Fibroblast of lung (primary cell): ENCODE data around the gene MAP4K3. TPM values are rescaled to one million over a fixed set of nuclear protein-coding genes. Genes with fewer than 3 reads are reported as not detected.

Experiments
- DNase-seq, 2 donors: peaks; one replicate each; pipeline versions ENCODE4 v3.0.0 to v3.0.0-alpha.2; 2010; ENCODE audit warnings: low read depth in 2 of 2
- H2AFZ ChIP-seq: 2 replicates; pipeline ENCODE4 v1.5.1; 2012; ENCODE audit warnings: low read length, control low read depth, inconsistent platforms
- H3K27ac ChIP-seq: 2 replicates; pipeline ENCODE4 v1.5.1; 2011; ENCODE audit warnings: low read length, control low read depth; ENCODE audit not compliant: insufficient read depth
- H3K27me3 ChIP-seq: 2 replicates; pipeline ENCODE4 v1.5.1; 2011; ENCODE audit warnings: mild to moderate bottlenecking, low read length; ENCODE audit not compliant: control insufficient read depth, insufficient read depth
- H3K36me3 ChIP-seq: 2 replicates; pipeline ENCODE4 v1.5.1; 2011; ENCODE audit warnings: low read length; ENCODE audit not compliant: control insufficient read depth, insufficient read depth
- H3K4me1 ChIP-seq: 2 replicates; pipeline ENCODE4 v1.5.1; 2011; ENCODE audit warnings: low read length; ENCODE audit not compliant: control insufficient read depth, insufficient read depth; ENCODE audit errors: extremely low read depth
- H3K4me2 ChIP-seq: 2 replicates; pipeline ENCODE4 v1.5.1; 2011; ENCODE audit warnings: low read length, control low read depth; ENCODE audit not compliant: insufficient read depth; ENCODE audit errors: extremely low read depth
- H3K4me3 ChIP-seq, 4 experiments: fragments of 200-600 bp in 1 of 4; sonication (generic) in 1 of 4; replicated peaks in 1 of 4; 2 replicates each; pipeline ENCODE4 v1.5.1; 2011 to 2016; ENCODE audit warnings: low read length in 4 of 4, low read depth in 3 of 4, mild to moderate bottlenecking in 3 of 4, control low read depth in 2 of 4, inconsistent platforms in 1 of 4, mixed read lengths in 1 of 4; ENCODE audit not compliant: insufficient read depth in 1 of 4; ENCODE audit errors: control extremely low read depth in 1 of 4
- H3K79me2 ChIP-seq: 2 replicates; pipeline ENCODE4 v1.5.1; 2012; ENCODE audit warnings: mild to moderate bottlenecking, low read length, inconsistent platforms; ENCODE audit not compliant: control insufficient read depth, insufficient read depth
- H3K9ac ChIP-seq: 2 replicates; pipeline ENCODE4 v1.5.1; 2011; ENCODE audit warnings: mild to moderate bottlenecking, low read length, control low read depth; ENCODE audit not compliant: insufficient read depth
- H3K9me3 ChIP-seq: 2 replicates; pipeline ENCODE4 v1.5.1; 2012; ENCODE audit warnings: low read depth, low read length; ENCODE audit not compliant: control insufficient read depth, insufficient read depth
- H4K20me1 ChIP-seq: 2 replicates; pipeline ENCODE4 v1.5.1; 2011; ENCODE audit warnings: low read length; ENCODE audit not compliant: control insufficient read depth, insufficient read depth; ENCODE audit errors: extremely low read depth
- EZH2 ChIP-seq: IDR thresholded peaks from 2 replicates; pipeline ENCODE4 v1.5.1; 2012; ENCODE audit warnings: low read length, control low read depth, mild to moderate bottlenecking; ENCODE audit errors: missing control alignments
- polyA plus RNA-seq, 2 donors: library from polyadenylated mRNA; depleted of rRNA in 1 of 2; stranded (reverse) in 1 of 2; unstranded in 1 of 2; fragments of >200 nt; gene quantifications; 2 replicates each; pipeline ENCODE4 v1.2.1, GENCODE V29; 2011 to 2012; ENCODE audit warnings: missing spikeins in 1 of 2
- total RNA-seq: library from RNA; depleted of rRNA; stranded (reverse); fragments of >200 nt; gene quantifications from 2 replicates; pipeline ENCODE4 v1.2.1, GENCODE V29; 2014
- TF ChIP-seq, protein P1 (sequence below), 2 donors: IDR thresholded peaks in 1 of 2; conservative IDR thresholded peaks in 1 of 2; 1 replicate in 1 of 2; 2 replicates in 1 of 2; pipeline ENCODE4 v1.5.1; 2011 to 2012; ENCODE audit warnings: low read length in 2 of 2, control low read depth in 1 of 2, inconsistent platforms in 1 of 2, low read depth in 1 of 2, mild to moderate bottlenecking in 1 of 2

The MAP4K3 gene
- total and polyA plus RNA-seq, 2 donors (not counting 1 experiment from before 2014, with no cell fraction given) = 40.8 to 75.7 TPM

DNA sequence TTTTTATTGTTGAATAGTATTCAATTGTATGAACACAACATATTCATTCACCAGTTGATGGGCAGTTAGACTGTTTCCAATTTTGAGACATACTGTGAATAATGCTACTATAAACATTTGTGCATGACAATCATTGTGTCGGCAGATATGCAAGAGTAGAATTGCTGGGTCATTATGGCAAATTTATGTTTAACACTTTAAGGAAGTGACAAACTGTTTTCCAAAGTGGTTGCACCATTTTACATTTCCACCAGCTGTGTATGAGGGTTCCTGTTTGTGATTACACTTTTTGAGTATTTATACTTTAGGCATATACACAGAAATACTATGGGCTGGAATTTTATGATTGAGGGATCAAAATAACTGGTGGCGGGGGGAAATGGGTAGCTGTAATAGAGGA is 61.2 kb downstream of the MAP4K3 start:
- no peak overlapping the region for H3K4me2 ChIP-seq
- H3K4me1 ChIP-seq = peaks cover 8% of the 10 kb centered on the region
- H3K4me3 ChIP-seq = no peak overlapping the region
- H3K27me3 ChIP-seq = no peaks in the 10 kb centered on the region
- H3K9ac ChIP-seq = no peak overlapping the region
- H4K20me1 ChIP-seq = no peaks in the 10 kb centered on the region
- no peak overlapping the region for H3K27ac ChIP-seq
- H2AFZ ChIP-seq = no peak overlapping the region
- peaks cover 2% of the 10 kb centered on the region for H3K36me3 ChIP-seq
- H3K79me2 ChIP-seq = peaks cover 63% of the 10 kb centered on the region
- no peaks in the 10 kb centered on the region for H3K9me3 ChIP-seq
- TF ChIP-seq, protein P1, sequence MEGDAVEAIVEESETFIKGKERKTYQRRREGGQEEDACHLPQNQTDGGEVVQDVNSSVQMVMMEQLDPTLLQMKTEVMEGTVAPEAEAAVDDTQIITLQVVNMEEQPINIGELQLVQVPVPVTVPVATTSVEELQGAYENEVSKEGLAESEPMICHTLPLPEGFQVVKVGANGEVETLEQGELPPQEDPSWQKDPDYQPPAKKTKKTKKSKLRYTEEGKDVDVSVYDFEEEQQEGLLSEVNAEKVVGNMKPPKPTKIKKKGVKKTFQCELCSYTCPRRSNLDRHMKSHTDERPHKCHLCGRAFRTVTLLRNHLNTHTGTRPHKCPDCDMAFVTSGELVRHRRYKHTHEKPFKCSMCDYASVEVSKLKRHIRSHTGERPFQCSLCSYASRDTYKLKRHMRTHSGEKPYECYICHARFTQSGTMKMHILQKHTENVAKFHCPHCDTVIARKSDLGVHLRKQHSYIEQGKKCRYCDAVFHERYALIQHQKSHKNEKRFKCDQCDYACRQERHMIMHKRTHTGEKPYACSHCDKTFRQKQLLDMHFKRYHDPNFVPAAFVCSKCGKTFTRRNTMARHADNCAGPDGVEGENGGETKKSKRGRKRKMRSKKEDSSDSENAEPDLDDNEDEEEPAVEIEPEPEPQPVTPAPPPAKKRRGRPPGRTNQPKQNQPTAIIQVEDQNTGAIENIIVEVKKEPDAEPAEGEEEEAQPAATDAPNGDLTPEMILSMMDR (conservative IDR thresholded peaks at IDR 0.05 in 1 of 2, IDR thresholded peaks at IDR 0.05 in 1 of 2; ENCODE audit: low read depth in 1 of 2, low read length in 2 of 2) = no peak
- no peak for TF ChIP-seq EZH2
- DNase-seq = no peak

DNA sequence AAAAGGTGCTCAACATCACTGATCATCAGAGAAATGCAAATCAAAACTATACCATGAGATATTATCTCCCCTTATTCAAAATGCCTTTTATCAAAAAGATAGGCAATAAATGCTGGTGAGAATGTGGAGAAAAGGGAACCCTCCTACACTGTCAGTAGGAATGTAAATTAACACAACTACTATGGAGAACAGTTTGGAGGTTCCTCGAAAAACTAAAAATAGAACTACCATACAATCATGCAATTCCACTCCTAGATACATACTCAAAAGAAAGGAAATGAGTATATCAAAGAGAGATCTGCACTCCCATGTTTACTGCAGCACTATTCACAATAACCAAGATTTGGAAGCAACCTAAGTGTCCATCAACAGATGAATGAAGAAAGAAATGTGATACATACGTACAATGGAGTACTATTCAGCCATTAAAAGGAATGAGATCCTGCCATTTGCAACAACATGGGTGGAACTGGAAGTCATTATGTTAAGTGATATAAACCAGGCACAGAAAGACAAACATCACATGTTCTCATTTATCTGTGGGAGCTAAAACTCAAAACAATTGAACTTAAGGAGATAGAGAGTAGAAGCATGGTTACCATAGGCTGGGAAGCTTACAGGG is 63.8 kb downstream of the MAP4K3 start:
- H3K4me2 ChIP-seq = no peak overlapping the region
- no peaks in the 10 kb centered on the region for H3K9me3 ChIP-seq
- H3K4me3 ChIP-seq = no peak overlapping the region
- H3K4me1 ChIP-seq = peaks cover 2% of the 10 kb centered on the region
- no peaks in the 10 kb centered on the region for H4K20me1 ChIP-seq
- no peak for DNase-seq
- H3K9ac ChIP-seq = no peak overlapping the region
- H3K27me3 ChIP-seq = no peaks in the 10 kb centered on the region
- H3K36me3 ChIP-seq = peaks cover 2% of the 10 kb centered on the region
- no peak overlapping the region for H3K27ac ChIP-seq
- peaks cover 58% of the 10 kb centered on the region for H3K79me2 ChIP-seq
- H2AFZ ChIP-seq = no peak overlapping the region
- TF ChIP-seq, protein P1 (conservative IDR thresholded peaks at IDR 0.05 in 1 of 2, IDR thresholded peaks at IDR 0.05 in 1 of 2; ENCODE audit: low read depth in 1 of 2, low read length in 2 of 2) = no peak
- TF ChIP-seq EZH2 = no peak

DNA sequence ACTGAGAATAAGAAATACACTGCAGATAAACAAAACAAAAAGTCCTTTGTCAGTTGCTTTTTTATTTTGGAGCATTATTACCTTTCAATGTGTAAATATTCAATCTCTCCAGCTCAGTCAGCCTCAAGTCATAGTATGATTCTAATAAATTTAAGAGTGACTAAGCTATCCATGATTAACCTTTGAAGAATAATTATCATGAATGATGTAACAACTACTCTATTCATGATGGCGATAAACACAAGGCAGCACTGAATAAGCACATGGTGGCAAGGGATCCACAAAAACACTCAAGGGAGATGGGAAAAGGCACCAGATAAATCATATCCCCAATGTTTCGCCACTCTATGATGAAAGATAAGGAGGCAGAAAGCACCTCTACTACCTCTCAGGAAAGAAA is 67.0 kb downstream of the MAP4K3 start:
- H3K4me2 ChIP-seq = no peak overlapping the region
- TF ChIP-seq, protein P1 (conservative IDR thresholded peaks at IDR 0.05 in 1 of 2, IDR thresholded peaks at IDR 0.05 in 1 of 2; ENCODE audit: low read depth in 1 of 2, low read length in 2 of 2) = no peak
- TF ChIP-seq EZH2 = no peak
- H3K36me3 ChIP-seq = no peaks in the 10 kb centered on the region
- H3K27ac ChIP-seq = no peak overlapping the region
- H3K27me3 ChIP-seq = no peaks in the 10 kb centered on the region
- H3K9ac ChIP-seq = no peak overlapping the region
- no peaks in the 10 kb centered on the region for H3K4me1 ChIP-seq
- H4K20me1 ChIP-seq = no peaks in the 10 kb centered on the region
- H3K79me2 ChIP-seq = peaks cover 51% of the 10 kb centered on the region
- peak in 1 of 2 donors; percentile 24 for DNase-seq
- H3K9me3 ChIP-seq = no peaks in the 10 kb centered on the region
- H2AFZ ChIP-seq = no peak overlapping the region
- H3K4me3 ChIP-seq = no peak overlapping the region
